ENCODE results near the gene BAZ1A. TPM values are rescaled to one million over a fixed set of nuclear protein-coding genes. Genes with fewer than 3 reads are reported as not detected.

Gene BAZ1A
- total RNA-seq, 1 experiment from 2014 or later, result 24.2 TPM

- Histone ChIP-seq H3K36me3 (ENCODE audit: control insufficient read depth in 1 of 2, insufficient read depth in 2 of 2, low read length in 2 of 2) (peaks cover 9 to 16% of the 10 kb centered on the region in 2 experiments; a peak in 3 of 4 replicates), H3K4me1 (ENCODE audit: control insufficient read depth in 1 of 2, insufficient read depth in 2 of 2, low read length in 2 of 2) (no peaks in the 10 kb centered on the region), H3K9ac (ENCODE audit: low read length) (no peak overlapping the region), H3K4me3 (replicated peaks in 1 of 2; ENCODE audit: low read depth in 1 of 2, low read length in 2 of 2) (no peak overlapping the region), H4K20me1 (ENCODE audit: insufficient read depth) (no peaks in the 10 kb centered on the region), H3K27me3 (ENCODE audit: insufficient read depth, low read length) (no peaks in the 10 kb centered on the region), H3K4me2 (ENCODE audit: low read length) (no peak overlapping the region), H2AFZ (ENCODE audit: low read depth, low read length, poor library complexity, severe bottlenecking) (no peak overlapping the region), H3K27ac (ENCODE audit: low read depth, low read length) (no peak overlapping the region), H3K9me2 (ENCODE audit: insufficient read depth) (no peaks in the 10 kb centered on the region), H3K79me2 (ENCODE audit: insufficient read depth, low read length) (no peaks in the 10 kb centered on the region), H3K9me3 (ENCODE audit: control insufficient read depth in 1 of 2, insufficient read depth in 1 of 2, low read depth in 1 of 2, low read length in 2 of 2) (no peaks in the 10 kb centered on the region)
- BruUV-seq (replicated peaks), result no TSS peak
- DNase-seq (ENCODE audit: low read depth, low spot score) (no peak), ATAC-seq (no peak)
- POLR2A ChIA-PET, result no interaction called here
- CTCF ChIA-PET, result no interaction called here
- no peak for TF ChIP-seq EZH2 (IDR thresholded peaks at IDR 0.05)
- RAD21 ChIA-PET (ENCODE audit: low non-redundant PET in 1 of 2, low total read pairs in 2 of 2, uncharacterized antibody in 2 of 2, unreplicated experiment in 2 of 2), result no interaction called here
- intact Hi-C loops (cut with micrococcal nuclease), result no loop called here
These were observed 80.2 kb downstream of the BAZ1A start for GRCh38 chr14:34794941-34795340.

GRCh38 chr14:34794217-34794616, 80.9 kb downstream of the BAZ1A start:
- H3K36me3 ChIP-seq (ENCODE audit: control insufficient read depth in 1 of 2, insufficient read depth in 2 of 2, low read length in 2 of 2), result peaks cover 1 to 15% of the 10 kb centered on the region in 2 experiments; a peak in 3 of 4 replicates
- CTCF ChIA-PET, result no interaction called here
- intact Hi-C loops (cut with micrococcal nuclease), result no loop called here

More at GRCh38 chr14:34794217-34794616, 80.9 kb downstream of the BAZ1A start:
- TF ChIP-seq SP1 (IDR thresholded peaks at IDR 0.05; ENCODE audit: low read depth) (no peak), FOSL1 (IDR thresholded peaks at IDR 0.05; ENCODE audit: low read depth) (no peak), RAD21 (IDR thresholded peaks at IDR 0.05; ENCODE audit: low read depth) (no peak), ZBTB33 (IDR thresholded peaks at IDR 0.05; ENCODE audit: extremely low read depth, insufficient replicate concordance, low read length) (no peak), JUND (IDR thresholded peaks at IDR 0.05) (no peak), POLR2AphosphoS5 (IDR thresholded peaks at IDR 0.05; ENCODE audit: low read depth, low read length) (no peak), EZH2 (IDR thresholded peaks at IDR 0.05) (no peak), SRF (IDR thresholded peaks at IDR 0.05; ENCODE audit: low read depth) (no peak), CEBPB (IDR thresholded peaks at IDR 0.05; ENCODE audit: low read depth) (no peak), POLR2A (IDR thresholded peaks at IDR 0.05; ENCODE audit: borderline replicate concordance, extremely low read depth, insufficient read depth, insufficient read length) (no peak), MAX (IDR thresholded peaks at IDR 0.05) (no peak), CTCF (IDR thresholded peaks at IDR 0.05 in 2 of 3, conservative IDR thresholded peaks at IDR 0.05 in 1 of 3; ENCODE audit: borderline replicate concordance in 1 of 3, insufficient read depth in 1 of 3, low read depth in 2 of 3, low read length in 2 of 3) (no peak)
- H3K27ac ChIP-seq (ENCODE audit: low read depth, low read length), result no peak overlapping the region
- BruUV-seq (replicated peaks), result no TSS peak
- DNase-seq (ENCODE audit: low read depth, low spot score) (no peak), ATAC-seq (no peak)
- ChIA-PET RAD21 (ENCODE audit: low non-redundant PET in 1 of 2, low total read pairs in 2 of 2, uncharacterized antibody in 2 of 2, unreplicated experiment in 2 of 2) (no interaction called here), POLR2A (no interaction called here)
- no peak overlapping the region for H3K4me3 ChIP-seq (replicated peaks in 1 of 2; ENCODE audit: low read depth in 1 of 2, low read length in 2 of 2)
- H3K27me3 ChIP-seq (ENCODE audit: insufficient read depth, low read length), result no peaks in the 10 kb centered on the region
- no peaks in the 10 kb centered on the region for H4K20me1 ChIP-seq (ENCODE audit: insufficient read depth)
- no peaks in the 10 kb centered on the region for H3K9me2 ChIP-seq (ENCODE audit: insufficient read depth)
- H2AFZ ChIP-seq (ENCODE audit: low read depth, low read length, poor library complexity, severe bottlenecking), result no peak overlapping the region
- no peaks in the 10 kb centered on the region for H3K79me2 ChIP-seq (ENCODE audit: insufficient read depth, low read length)
- no peak overlapping the region for H3K4me2 ChIP-seq (ENCODE audit: low read length)
- H3K9me3 ChIP-seq (ENCODE audit: control insufficient read depth in 1 of 2, insufficient read depth in 1 of 2, low read depth in 1 of 2, low read length in 2 of 2), result no peaks in the 10 kb centered on the region
- H3K9ac ChIP-seq (ENCODE audit: low read length), result no peak overlapping the region
- no peaks in the 10 kb centered on the region for H3K4me1 ChIP-seq (ENCODE audit: control insufficient read depth in 1 of 2, insufficient read depth in 2 of 2, low read length in 2 of 2)

Data from HCT116 (cell line).